ENCODE data around the gene PCDHB14. TPM values are rescaled to one million over a fixed set of nuclear protein-coding genes. Genes with fewer than 3 reads are reported as not detected.
"Not testable (repeated sequence)": the region's sequence is repeated elsewhere in the genome, so short reads cannot be mapped to it uniquely, and the experiment has no call there.

The PCDHB14 gene
- total and polyA plus RNA-seq, 2 donors from 2014 or later: 2.0 to 6.2 TPM

DNA sequence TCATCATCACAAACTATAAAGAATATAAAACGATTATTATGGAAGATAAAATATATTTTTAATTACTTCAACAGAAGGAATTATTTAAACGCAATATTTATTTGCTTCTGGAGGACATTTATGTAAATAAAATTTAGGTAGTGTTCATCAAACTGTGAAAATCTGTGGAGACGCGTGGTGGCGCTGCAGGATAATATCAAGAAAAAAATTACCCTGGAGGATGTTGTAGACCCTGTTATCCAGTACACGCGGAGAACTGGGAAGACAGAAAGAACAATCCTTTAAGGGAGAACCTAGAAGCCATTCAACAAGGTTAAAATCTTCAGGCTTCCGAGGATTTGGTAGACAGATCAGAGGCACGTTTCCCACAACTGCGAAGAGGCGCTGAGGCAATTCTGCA lies 14.7 kb upstream of the PCDHB14 start, which contains the start of gene PCDHB12:
TSS of gene PCDHB12 (plus strand) at position 242 of the 400 bp plus-strand sequence. CDS start 189 bp downstream, outside the sequence.
- Histone ChIP-seq H3K27me3 (ENCODE audit: control insufficient read depth, insufficient read depth, low read length) (no peaks in the 10 kb centered on the region), H3K4me1 (ENCODE audit: control insufficient read depth in 2 of 3, insufficient read depth in 2 of 3, low read depth in 1 of 3, low read length in 3 of 3) (no peaks in the 10 kb centered on the region), H3K36me3 (ENCODE audit: control insufficient read depth in 2 of 3, insufficient read depth in 3 of 3, low read length in 3 of 3) (no peaks in the 10 kb centered on the region), H3K9ac (ENCODE audit: low read length in 3 of 3) (no peak within 1 kb of the TSS), H3K9me3 (ENCODE audit: control insufficient read depth in 2 of 3, insufficient read depth in 1 of 3, low read length in 3 of 3) (peaks cover 0 to 13% (median 9%) of the 10 kb centered on the region in 3 donors), H3K27ac (ENCODE audit: low read depth in 2 of 2, low read length in 2 of 2) (no peak within 1 kb of the TSS), H3K4me3 (ENCODE audit: low read length in 3 of 3) (peak within 1 kb of the TSS in 2 of 3 donors; percentile 6 to 28)
- DNase-seq: peak in 2 of 5 donors; percentile 42 to 44
- TF ChIP-seq, protein P1, sequence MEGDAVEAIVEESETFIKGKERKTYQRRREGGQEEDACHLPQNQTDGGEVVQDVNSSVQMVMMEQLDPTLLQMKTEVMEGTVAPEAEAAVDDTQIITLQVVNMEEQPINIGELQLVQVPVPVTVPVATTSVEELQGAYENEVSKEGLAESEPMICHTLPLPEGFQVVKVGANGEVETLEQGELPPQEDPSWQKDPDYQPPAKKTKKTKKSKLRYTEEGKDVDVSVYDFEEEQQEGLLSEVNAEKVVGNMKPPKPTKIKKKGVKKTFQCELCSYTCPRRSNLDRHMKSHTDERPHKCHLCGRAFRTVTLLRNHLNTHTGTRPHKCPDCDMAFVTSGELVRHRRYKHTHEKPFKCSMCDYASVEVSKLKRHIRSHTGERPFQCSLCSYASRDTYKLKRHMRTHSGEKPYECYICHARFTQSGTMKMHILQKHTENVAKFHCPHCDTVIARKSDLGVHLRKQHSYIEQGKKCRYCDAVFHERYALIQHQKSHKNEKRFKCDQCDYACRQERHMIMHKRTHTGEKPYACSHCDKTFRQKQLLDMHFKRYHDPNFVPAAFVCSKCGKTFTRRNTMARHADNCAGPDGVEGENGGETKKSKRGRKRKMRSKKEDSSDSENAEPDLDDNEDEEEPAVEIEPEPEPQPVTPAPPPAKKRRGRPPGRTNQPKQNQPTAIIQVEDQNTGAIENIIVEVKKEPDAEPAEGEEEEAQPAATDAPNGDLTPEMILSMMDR (IDR thresholded peaks at IDR 0.05; ENCODE audit: borderline replicate concordance, extremely low read depth, insufficient read depth): no peak
- intact Hi-C loops (cut with DNase I): no loop called here
- no peak for FAIRE-seq

DNA sequence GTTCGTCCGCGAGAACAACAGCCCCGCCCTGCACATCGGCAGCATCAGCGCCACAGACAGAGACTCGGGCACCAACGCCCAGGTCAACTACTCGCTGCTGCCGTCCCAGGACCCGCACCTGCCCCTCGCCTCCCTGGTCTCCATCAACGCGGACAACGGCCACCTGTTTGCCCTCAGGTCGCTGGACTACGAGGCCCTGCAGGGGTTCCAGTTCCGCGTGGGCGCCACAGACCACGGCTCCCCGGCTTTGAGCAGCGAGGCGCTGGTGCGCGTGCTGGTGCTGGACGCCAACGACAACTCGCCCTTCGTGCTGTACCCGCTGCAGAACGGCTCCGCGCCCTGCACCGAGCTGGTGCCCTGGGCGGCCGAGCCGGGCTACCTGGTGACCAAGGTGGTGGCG lies 12.9 kb upstream of the PCDHB14 start:
- H3K9me3 ChIP-seq (ENCODE audit: control insufficient read depth in 2 of 3, insufficient read depth in 1 of 3, low read length in 3 of 3): peaks cover 0 to 23% (median 14%) of the 10 kb centered on the region in 3 donors

DNA sequence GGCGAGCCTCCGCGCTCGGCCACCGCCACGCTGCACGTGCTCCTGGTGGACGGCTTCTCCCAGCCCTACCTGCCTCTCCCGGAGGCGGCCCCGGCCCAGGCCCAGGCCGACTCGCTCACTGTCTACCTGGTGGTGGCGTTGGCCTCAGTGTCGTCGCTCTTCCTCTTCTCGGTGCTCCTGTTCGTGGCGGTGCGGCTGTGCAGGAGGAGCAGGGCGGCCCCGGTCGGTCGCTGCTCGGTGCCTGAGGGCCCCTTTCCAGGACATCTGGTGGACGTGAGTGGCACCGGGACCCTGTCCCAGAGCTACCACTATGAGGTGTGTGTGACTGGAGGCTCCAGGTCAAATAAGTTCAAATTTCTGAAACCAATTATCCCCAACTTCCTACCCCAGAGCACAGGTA lies 12.3 kb upstream of the PCDHB14 start:
- H3K36me3 ChIP-seq (ENCODE audit: control insufficient read depth in 2 of 3, insufficient read depth in 3 of 3, low read length in 3 of 3); H3K27me3 ChIP-seq (ENCODE audit: control insufficient read depth, insufficient read depth, low read length); intact Hi-C loops (cut with DNase I); FAIRE-seq; H3K4me1 ChIP-seq (ENCODE audit: control insufficient read depth in 2 of 3, insufficient read depth in 2 of 3, low read depth in 1 of 3, low read length in 3 of 3); H3K4me3 ChIP-seq (ENCODE audit: low read length in 3 of 3); H3K27ac ChIP-seq (ENCODE audit: low read depth in 2 of 2, low read length in 2 of 2); H3K9ac ChIP-seq (ENCODE audit: low read length in 3 of 3); DNase-seq: not testable (repeated sequence)
- peaks cover 0 to 24% (median 14%) of the 10 kb centered on the region in 3 donors for H3K9me3 ChIP-seq (ENCODE audit: control insufficient read depth in 2 of 3, insufficient read depth in 1 of 3, low read length in 3 of 3)

More for the DNA sequence above, 12.9 kb upstream of the PCDHB14 start:
- H3K9ac ChIP-seq (ENCODE audit: low read length in 3 of 3); H3K27ac ChIP-seq (ENCODE audit: low read depth in 2 of 2, low read length in 2 of 2); H3K4me1 ChIP-seq (ENCODE audit: control insufficient read depth in 2 of 3, insufficient read depth in 2 of 3, low read depth in 1 of 3, low read length in 3 of 3); H3K4me3 ChIP-seq (ENCODE audit: low read length in 3 of 3); DNase-seq; intact Hi-C loops (cut with DNase I); FAIRE-seq; H3K27me3 ChIP-seq (ENCODE audit: control insufficient read depth, insufficient read depth, low read length); H3K36me3 ChIP-seq (ENCODE audit: control insufficient read depth in 2 of 3, insufficient read depth in 3 of 3, low read length in 3 of 3): not testable (repeated sequence)

DNA sequence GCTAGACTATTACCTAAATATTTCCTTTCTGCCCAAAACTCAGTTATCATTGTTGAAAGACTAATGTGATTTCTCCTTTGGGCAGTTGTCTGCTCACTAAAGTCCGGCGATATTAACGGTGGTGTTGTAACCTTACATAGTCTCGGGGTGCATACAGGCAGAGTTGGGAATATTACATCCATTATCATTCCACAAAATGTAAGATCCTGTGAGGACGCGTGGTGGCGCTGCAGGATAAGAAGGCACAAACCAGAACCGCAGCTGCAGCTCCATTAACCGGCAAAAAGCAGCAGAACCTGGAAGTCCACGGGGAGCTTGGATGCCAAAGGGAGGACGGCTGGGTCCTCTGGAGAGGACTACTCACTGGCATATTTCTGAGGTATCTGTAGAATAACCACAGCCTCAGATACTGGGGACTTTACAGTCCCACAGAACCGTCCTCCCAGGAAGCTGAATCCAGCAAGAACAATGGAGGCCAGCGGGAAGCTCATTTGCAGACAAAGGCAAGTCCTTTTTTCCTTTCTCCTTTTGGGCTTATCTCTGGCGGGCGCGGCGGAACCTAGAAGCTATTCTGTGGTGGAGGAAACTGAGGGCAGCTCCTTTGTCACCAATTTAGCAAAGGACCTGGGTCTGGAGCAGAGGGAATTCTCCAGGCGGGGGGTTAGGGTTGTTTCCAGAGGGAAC lies 9.3 kb upstream of the PCDHB14 start, which contains the start of gene PCDHB13:
TSS of gene PCDHB13 (plus strand) at position 264 of the 684 bp plus-strand sequence. CDS start at position 469, 205 bp downstream.
- H3K27ac ChIP-seq (ENCODE audit: low read depth in 2 of 2, low read length in 2 of 2); H3K36me3 ChIP-seq (ENCODE audit: control insufficient read depth in 2 of 3, insufficient read depth in 3 of 3, low read length in 3 of 3); H3K4me1 ChIP-seq (ENCODE audit: control insufficient read depth in 2 of 3, insufficient read depth in 2 of 3, low read depth in 1 of 3, low read length in 3 of 3); H3K9ac ChIP-seq (ENCODE audit: low read length in 3 of 3); intact Hi-C loops (cut with DNase I); H3K27me3 ChIP-seq (ENCODE audit: control insufficient read depth, insufficient read depth, low read length); FAIRE-seq: not testable (repeated sequence)
- peak in 4 of 5 donors; percentile 34 to 56 (median 48) for DNase-seq
- Histone ChIP-seq H3K9me3 (ENCODE audit: control insufficient read depth in 2 of 3, insufficient read depth in 1 of 3, low read length in 3 of 3) (peaks cover 0 to 40% (median 16%) of the 10 kb centered on the region in 3 donors), H3K4me3 (ENCODE audit: low read length in 3 of 3) (peak within 1 kb of the TSS in 1 of 3 donors; percentile 12)

DNA sequence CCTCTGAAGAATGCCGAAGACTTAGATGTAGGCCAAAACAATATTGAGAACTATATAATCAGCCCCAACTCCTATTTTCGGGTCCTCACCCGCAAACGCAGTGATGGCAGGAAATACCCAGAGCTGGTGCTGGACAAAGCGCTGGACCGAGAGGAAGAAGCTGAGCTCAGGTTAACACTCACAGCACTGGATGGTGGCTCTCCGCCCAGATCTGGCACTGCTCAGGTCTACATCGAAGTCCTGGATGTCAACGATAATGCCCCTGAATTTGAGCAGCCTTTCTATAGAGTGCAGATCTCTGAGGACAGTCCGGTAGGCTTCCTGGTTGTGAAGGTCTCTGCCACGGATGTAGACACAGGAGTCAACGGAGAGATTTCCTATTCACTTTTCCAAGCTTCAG lies 8.6 kb upstream of the PCDHB14 start:
- intact Hi-C loops (cut with DNase I); H3K36me3 ChIP-seq (ENCODE audit: control insufficient read depth in 2 of 3, insufficient read depth in 3 of 3, low read length in 3 of 3); H3K9ac ChIP-seq (ENCODE audit: low read length in 3 of 3); FAIRE-seq; H3K27ac ChIP-seq (ENCODE audit: low read depth in 2 of 2, low read length in 2 of 2); H3K27me3 ChIP-seq (ENCODE audit: control insufficient read depth, insufficient read depth, low read length); H3K4me1 ChIP-seq (ENCODE audit: control insufficient read depth in 2 of 3, insufficient read depth in 2 of 3, low read depth in 1 of 3, low read length in 3 of 3); DNase-seq; H3K4me3 ChIP-seq (ENCODE audit: low read length in 3 of 3): not testable (repeated sequence)
- H3K9me3 ChIP-seq (ENCODE audit: control insufficient read depth in 2 of 3, insufficient read depth in 1 of 3, low read length in 3 of 3): peaks cover 0 to 42% (median 17%) of the 10 kb centered on the region in 3 donors

DNA sequence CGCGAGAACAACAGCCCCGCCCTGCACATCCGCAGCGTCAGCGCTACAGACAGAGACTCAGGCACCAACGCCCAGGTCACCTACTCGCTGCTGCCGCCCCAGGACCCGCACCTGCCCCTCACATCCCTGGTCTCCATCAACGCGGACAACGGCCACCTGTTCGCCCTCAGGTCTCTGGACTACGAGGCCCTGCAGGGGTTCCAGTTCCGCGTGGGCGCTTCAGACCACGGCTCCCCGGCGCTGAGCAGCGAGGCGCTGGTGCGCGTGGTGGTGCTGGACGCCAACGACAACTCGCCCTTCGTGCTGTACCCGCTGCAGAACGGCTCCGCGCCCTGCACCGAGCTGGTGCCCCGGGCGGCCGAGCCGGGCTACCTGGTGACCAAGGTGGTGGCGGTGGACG lies 7.6 kb upstream of the PCDHB14 start:
- H3K9ac ChIP-seq (ENCODE audit: low read length in 3 of 3); H3K27me3 ChIP-seq (ENCODE audit: control insufficient read depth, insufficient read depth, low read length); DNase-seq; H3K27ac ChIP-seq (ENCODE audit: low read depth in 2 of 2, low read length in 2 of 2); H3K4me3 ChIP-seq (ENCODE audit: low read length in 3 of 3); intact Hi-C loops (cut with DNase I); H3K4me1 ChIP-seq (ENCODE audit: control insufficient read depth in 2 of 3, insufficient read depth in 2 of 3, low read depth in 1 of 3, low read length in 3 of 3); H3K36me3 ChIP-seq (ENCODE audit: control insufficient read depth in 2 of 3, insufficient read depth in 3 of 3, low read length in 3 of 3); FAIRE-seq: not testable (repeated sequence)
- peaks cover 0 to 43% (median 17%) of the 10 kb centered on the region in 3 donors for H3K9me3 ChIP-seq (ENCODE audit: control insufficient read depth in 2 of 3, insufficient read depth in 1 of 3, low read length in 3 of 3)

DNA sequence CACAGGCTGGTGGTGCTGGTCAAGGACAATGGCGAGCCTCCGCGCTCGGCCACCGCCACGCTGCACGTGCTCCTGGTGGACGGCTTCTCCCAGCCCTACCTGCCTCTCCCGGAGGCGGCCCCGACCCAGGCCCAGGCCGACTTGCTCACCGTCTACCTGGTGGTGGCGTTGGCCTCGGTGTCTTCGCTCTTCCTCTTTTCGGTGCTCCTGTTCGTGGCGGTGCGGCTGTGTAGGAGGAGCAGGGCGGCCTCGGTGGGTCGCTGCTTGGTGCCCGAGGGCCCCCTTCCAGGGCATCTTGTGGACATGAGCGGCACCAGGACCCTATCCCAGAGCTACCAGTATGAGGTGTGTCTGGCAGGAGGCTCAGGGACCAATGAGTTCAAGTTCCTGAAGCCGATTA lies 7.1 kb upstream of the PCDHB14 start:
- H3K27me3 ChIP-seq (ENCODE audit: control insufficient read depth, insufficient read depth, low read length); intact Hi-C loops (cut with DNase I): not testable (repeated sequence)

More for the DNA sequence above, 7.1 kb upstream of the PCDHB14 start:
- not testable (repeated sequence) for H3K27ac ChIP-seq (ENCODE audit: low read depth in 2 of 2, low read length in 2 of 2); H3K9ac ChIP-seq (ENCODE audit: low read length in 3 of 3); FAIRE-seq; H3K36me3 ChIP-seq (ENCODE audit: control insufficient read depth in 2 of 3, insufficient read depth in 3 of 3, low read length in 3 of 3); H3K4me3 ChIP-seq (ENCODE audit: low read length in 3 of 3); DNase-seq; H3K4me1 ChIP-seq (ENCODE audit: control insufficient read depth in 2 of 3, insufficient read depth in 2 of 3, low read depth in 1 of 3, low read length in 3 of 3)
- H3K9me3 ChIP-seq (ENCODE audit: control insufficient read depth in 2 of 3, insufficient read depth in 1 of 3, low read length in 3 of 3): peaks cover 0 to 43% (median 17%) of the 10 kb centered on the region in 3 donors
